Esophagus muscularis mucosa (tissue), 4 donors: ENCODE results near the gene NTRK3. TPM values are rescaled to one million over a fixed set of nuclear protein-coding genes. Genes with fewer than 3 reads are reported as not detected.

Source experiments
- DNase-seq: peaks from one replicate; pipeline ENCODE4 v3.0.0-alpha.2; 2017; ENCODE audit errors: extremely low spot score
- H3K27ac ChIP-seq, 4 donors: fragments of 200-600 bp; sonication (generic); replicated peaks in 1 of 4; 1 replicate in 3 of 4; 2 replicates in 1 of 4; pipeline ENCODE4 v1.5.1; 2016 to 2019; ENCODE audit warnings: mild to moderate bottlenecking in 1 of 4
- H3K27me3 ChIP-seq, 4 donors: fragments of 200-600 bp; sonication (generic); one replicate each; pipeline versions ENCODE4 v1.5.1 to v1.6.0; 2016 to 2019
- H3K36me3 ChIP-seq, 4 donors: fragments of 200-600 bp; sonication (generic); one replicate each; pipeline ENCODE4 v1.5.1; 2016 to 2019
- H3K4me1 ChIP-seq, 4 donors: fragments of 200-600 bp; sonication (generic); one replicate each; pipeline ENCODE4 v1.5.1; 2016 to 2019
- H3K4me3 ChIP-seq, 4 donors: fragments of 200-600 bp; sonication (generic); 1 replicate in 2 of 4; 2 replicates in 2 of 4; pipeline ENCODE4 v1.5.1; 2016 to 2019; ENCODE audit warnings: mild to moderate bottlenecking in 4 of 4, moderate library complexity in 1 of 4
- H3K9me3 ChIP-seq, 4 donors: fragments of 200-600 bp; sonication (generic); 1 replicate in 3 of 4; 2 replicates in 1 of 4; pipeline ENCODE4 v1.5.1; 2016 to 2019
- CTCF ChIP-seq, 3 experiments: fragments of 200-600 bp in 2 of 3; fragments of 450-650 bp in 1 of 3; sonication (generic) in 2 of 3; IDR thresholded peaks; one replicate each; pipeline ENCODE4 v1.5.1; 2017 to 2019; ENCODE audit warnings: antibody characterized with exemption in 3 of 3, mild to moderate bottlenecking in 2 of 3, moderate library complexity in 1 of 3
- EP300 ChIP-seq: sonication (generic); formaldehyde crosslinking; IDR thresholded peaks from one replicate; pipeline ENCODE4 v1.6.1; 2017; ENCODE audit warnings: antibody characterized with exemption
- POLR2A ChIP-seq: fragments of 450-650 bp; IDR thresholded peaks from one replicate; pipeline ENCODE4 v1.6.1; 2017; ENCODE audit warnings: antibody characterized with exemption, moderate library complexity, mild to moderate bottlenecking, low read depth
- POLR2AphosphoS5 ChIP-seq, 2 donors: sonication (generic); formaldehyde crosslinking; IDR thresholded peaks; one replicate each; pipeline ENCODE4 v1.6.1; 2017; ENCODE audit warnings: antibody characterized with exemption in 2 of 2
- WGBS: methylation state at CpG from one replicate; pipeline ENCODE4 v1.1.5; 2018; 5-methylcytosine and 5-hydroxymethylcytosine counted together
- intact Hi-C: fragments of 100-400 bp; cut with DNase I; formaldehyde crosslinking; loops from one replicate; pipeline ENCODE4 v1.15.1; 2023
- total RNA-seq, 4 donors: library from RNA; depleted of rRNA; stranded (reverse); fragments of >200 nt; gene quantifications; one replicate each; pipeline versions ENCODE4 v1.1.0 to v1.2.1, GENCODE V29; 2016

Gene NTRK3
- total RNA-seq, 4 donors from 2014 or later = 1.7 to 6.3 (median 3.0) TPM

GRCh38 chr15:87919064-87919463 is 337.5 kb downstream of the NTRK3 start:
- Histone ChIP-seq H3K4me3 (no peak overlapping the region), H3K27ac (no peak overlapping the region), H3K4me1 (no peaks in the 10 kb centered on the region), H3K27me3 (no peaks in the 10 kb centered on the region), H3K9me3 (no peaks in the 10 kb centered on the region), H3K36me3 (no peaks in the 10 kb centered on the region)
- no peak for TF ChIP-seq EP300
- no peak for TF ChIP-seq CTCF (IDR thresholded peaks at IDR 0.05)
- TF ChIP-seq POLR2AphosphoS5 (IDR thresholded peaks at IDR 0.05) = no peak
- no peak for TF ChIP-seq POLR2A
- DNase-seq = no peak
- WGBS = 93% methylated on average over 3 of the region's 3 CpGs
- intact Hi-C loops = no loop called here

DNA sequence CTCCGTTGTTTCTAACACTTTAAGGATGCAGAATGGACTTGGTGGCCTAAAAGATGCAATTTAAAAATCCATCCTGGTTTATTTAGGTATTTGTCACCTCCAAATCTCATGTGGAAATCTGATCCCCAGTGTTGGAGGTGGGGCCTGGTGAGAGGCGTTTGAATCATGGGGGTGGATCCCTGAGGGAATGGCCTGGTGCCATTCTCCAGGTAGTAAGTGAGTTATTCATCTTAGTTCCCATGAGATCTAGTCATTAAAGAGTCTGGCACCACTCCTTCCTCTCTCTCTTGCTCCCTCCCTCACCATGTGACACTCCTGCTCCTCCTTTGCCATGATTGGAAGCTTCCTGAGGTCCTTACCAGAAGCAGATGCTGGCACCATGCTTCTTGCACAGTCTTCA is 339.1 kb downstream of the NTRK3 start:
- intact Hi-C loops = no loop called here
- H3K9me3 ChIP-seq = no peaks in the 10 kb centered on the region
- WGBS = 69% methylated on average over 2 of the region's 2 CpGs
- no peaks in the 10 kb centered on the region for H3K4me1 ChIP-seq
- H3K36me3 ChIP-seq = no peaks in the 10 kb centered on the region
- DNase-seq = no peak
- no peaks in the 10 kb centered on the region for H3K27me3 ChIP-seq
- TF ChIP-seq CTCF (IDR thresholded peaks at IDR 0.05) (no peak), EP300 (no peak), POLR2AphosphoS5 (IDR thresholded peaks at IDR 0.05) (no peak)
- no peak overlapping the region for H3K27ac ChIP-seq
- no peak overlapping the region for H3K4me3 ChIP-seq

- no peaks in the 10 kb centered on the region for H3K9me3 ChIP-seq
- WGBS = 67% methylated on average over 5 of the region's 5 CpGs
- intact Hi-C loops = no loop called here
Measured at GRCh38 chr15:87916208-87916607, 340.3 kb downstream of the NTRK3 start.

GRCh38 chr15:87910301-87910700 is 346.2 kb downstream of the NTRK3 start:
- Histone ChIP-seq H3K4me3 (no peak overlapping the region), H3K27me3 (no peaks in the 10 kb centered on the region), H3K4me1 (no peaks in the 10 kb centered on the region), H3K27ac (no peak overlapping the region), H3K9me3 (no peaks in the 10 kb centered on the region), H3K36me3 (no peaks in the 10 kb centered on the region)
- intact Hi-C loops = no loop called here
- 62% methylated on average over 4 of the region's 4 CpGs for WGBS
- TF ChIP-seq EP300 (no peak), POLR2AphosphoS5 (IDR thresholded peaks at IDR 0.05) (no peak), CTCF (IDR thresholded peaks at IDR 0.05) (no peak), POLR2A (no peak)
- no peak for DNase-seq

More at GRCh38 chr15:87916208-87916607, 340.3 kb downstream of the NTRK3 start:
- Histone ChIP-seq H3K27me3 (no peaks in the 10 kb centered on the region), H3K4me3 (no peak overlapping the region), H3K4me1 (no peaks in the 10 kb centered on the region), H3K36me3 (no peaks in the 10 kb centered on the region), H3K27ac (no peak overlapping the region)
- no peak for DNase-seq
- TF ChIP-seq EP300 = no peak
- no peak for TF ChIP-seq POLR2AphosphoS5 (IDR thresholded peaks at IDR 0.05)
- no peak for TF ChIP-seq CTCF (IDR thresholded peaks at IDR 0.05)
- TF ChIP-seq POLR2A = no peak

GRCh38 chr15:87907676-87908446 is 348.7 kb downstream of the NTRK3 start:
- no peak overlapping the region for H3K27ac ChIP-seq
- no peaks in the 10 kb centered on the region for H3K27me3 ChIP-seq
- H3K9me3 ChIP-seq = no peaks in the 10 kb centered on the region
- no peaks in the 10 kb centered on the region for H3K36me3 ChIP-seq
- intact Hi-C loops = no loop called here
- DNase-seq = peak; percentile 74
- TF ChIP-seq POLR2A = no peak
- TF ChIP-seq CTCF (IDR thresholded peaks at IDR 0.05) = no peak
- TF ChIP-seq POLR2AphosphoS5 (IDR thresholded peaks at IDR 0.05) = no peak
- TF ChIP-seq EP300 = no peak
- no peaks in the 10 kb centered on the region for H3K4me1 ChIP-seq
- no peak overlapping the region for H3K4me3 ChIP-seq
- 77% methylated on average over 7 of the region's 8 CpGs for WGBS
